ENCODE results near the gene FAM209A. TPM values are rescaled to one million over a fixed set of nuclear protein-coding genes. Genes with fewer than 3 reads are reported as not detected.

The FAM209A gene
- polyA plus RNA-seq, 3 donors, result 0.19 to 3.6 TPM; not detected in 1

GRCh38 chr20:56573986-56574385 is 49.4 kb downstream of the FAM209A start:
- no peaks in the 10 kb centered on the region for H3K36me3 ChIP-seq (replicated peaks in 1 of 2; ENCODE audit: control insufficient read depth in 1 of 2, insufficient read depth in 2 of 2, low read length in 2 of 2)
- WGBS (ENCODE audit: insufficient coverage), result 89% methylated on average over 4 of the region's 5 CpGs
- no peak for DNase-seq
- H3K9me3 ChIP-seq (replicated peaks in 1 of 2; ENCODE audit: control insufficient read depth in 1 of 2, insufficient read depth in 1 of 2, low read length in 2 of 2), result no peaks in the 10 kb centered on the region
- H3K9me3 Mint-ChIP-seq, result peaks cover 0 to 5% (median 2%) of the 10 kb centered on the region in 7 donors
- no peaks in the 10 kb centered on the region for H3K4me1 ChIP-seq (ENCODE audit: control insufficient read depth in 1 of 2, insufficient read depth in 2 of 2, low read length in 2 of 2)
- H3K27me3 ChIP-seq (ENCODE audit: control insufficient read depth in 2 of 2, insufficient read depth in 2 of 2, low read length in 2 of 2), result no peaks in the 10 kb centered on the region
- H3K4me3 ChIP-seq (replicated peaks in 1 of 3; ENCODE audit: low read depth in 2 of 3, low read length in 3 of 3), result no peak overlapping the region
- H3K27me3 Mint-ChIP-seq (ENCODE audit: low read depth in 3 of 3), result peaks cover 5 to 13% (median 5%) of the 10 kb centered on the region in 3 donors
- no peaks in the 10 kb centered on the region for H4K20me1 ChIP-seq (ENCODE audit: insufficient read depth, low read length)
- H3K27ac Mint-ChIP-seq, result no peak overlapping the region
- H3K36me3 Mint-ChIP-seq, result no peaks in the 10 kb centered on the region
- no peak overlapping the region for H3K4me3 Mint-ChIP-seq
- H3K4me2 ChIP-seq (replicated peaks; ENCODE audit: extremely low read depth, low read length, poor library complexity, severe bottlenecking), result no peak overlapping the region
- no peaks in the 10 kb centered on the region for H3K79me2 ChIP-seq (ENCODE audit: insufficient read depth, low read length)
- H3K4me1 Mint-ChIP-seq, result no peaks in the 10 kb centered on the region
- no peak overlapping the region for H2AFZ ChIP-seq (ENCODE audit: insufficient read depth, low read depth, low read length, poor library complexity, severe bottlenecking)
- no peak overlapping the region for H3K27ac ChIP-seq (ENCODE audit: low read depth in 1 of 2, low read length in 2 of 2)
- no peak overlapping the region for H3K9ac ChIP-seq (ENCODE audit: insufficient read depth, low read length, poor library complexity, severe bottlenecking)
- TF ChIP-seq CTCF (IDR thresholded peaks at IDR 0.05), result no peak
- intact Hi-C loops (cut with micrococcal nuclease), result no loop called here

- H3K27ac ChIP-seq (ENCODE audit: low read depth in 1 of 2, low read length in 2 of 2), result no peak overlapping the region
- no peak overlapping the region for H3K9ac ChIP-seq (ENCODE audit: insufficient read depth, low read length, poor library complexity, severe bottlenecking)
Measured at GRCh38 chr20:56574531-56575142, 50.1 kb downstream of the FAM209A start.

More at GRCh38 chr20:56574531-56575142, 50.1 kb downstream of the FAM209A start:
- Mint-ChIP-seq H3K27ac (no peak overlapping the region), H3K9me3 (peaks cover 0 to 5% (median 2%) of the 10 kb centered on the region in 7 donors), H3K36me3 (no peaks in the 10 kb centered on the region), H3K27me3 (ENCODE audit: low read depth in 3 of 3) (peaks cover 4 to 13% (median 5%) of the 10 kb centered on the region in 3 donors), H3K4me3 (no peak overlapping the region), H3K4me1 (no peaks in the 10 kb centered on the region)
- Histone ChIP-seq H3K4me2 (replicated peaks; ENCODE audit: extremely low read depth, low read length, poor library complexity, severe bottlenecking) (no peak overlapping the region), H2AFZ (ENCODE audit: insufficient read depth, low read depth, low read length, poor library complexity, severe bottlenecking) (no peak overlapping the region), H3K79me2 (ENCODE audit: insufficient read depth, low read length) (no peaks in the 10 kb centered on the region), H4K20me1 (ENCODE audit: insufficient read depth, low read length) (no peaks in the 10 kb centered on the region), H3K4me1 (ENCODE audit: control insufficient read depth in 1 of 2, insufficient read depth in 2 of 2, low read length in 2 of 2) (no peaks in the 10 kb centered on the region), H3K9me3 (replicated peaks in 1 of 2; ENCODE audit: control insufficient read depth in 1 of 2, insufficient read depth in 1 of 2, low read length in 2 of 2) (no peaks in the 10 kb centered on the region), H3K4me3 (replicated peaks in 1 of 3; ENCODE audit: low read depth in 2 of 3, low read length in 3 of 3) (no peak overlapping the region), H3K36me3 (replicated peaks in 1 of 2; ENCODE audit: control insufficient read depth in 1 of 2, insufficient read depth in 2 of 2, low read length in 2 of 2) (no peaks in the 10 kb centered on the region), H3K27me3 (ENCODE audit: control insufficient read depth in 2 of 2, insufficient read depth in 2 of 2, low read length in 2 of 2) (no peaks in the 10 kb centered on the region)
- no peak for TF ChIP-seq CTCF (IDR thresholded peaks at IDR 0.05)
- WGBS (ENCODE audit: insufficient coverage), result 91% methylated on average over 10 of the region's 10 CpGs
- DNase-seq, result no peak
- intact Hi-C loops (cut with micrococcal nuclease), result no loop called here

Data from CD14-positive monocyte (primary cell).